Measurements from ENCODE around the gene ATP1A1. TPM values are rescaled to one million over a fixed set of nuclear protein-coding genes. Genes with fewer than 3 reads are reported as not detected.

ATP1A1 gene
- total RNA-seq, 1 donor from 2014 or later: 358 TPM

- peaks cover 18% of the 10 kb centered on the region for H3K4me1 ChIP-seq
- intact Hi-C loops (cut with DNase I): no loop called here
- H3K27ac ChIP-seq: no peak overlapping the region
- no peaks in the 10 kb centered on the region for H3K27me3 ChIP-seq
- no peaks in the 10 kb centered on the region for H3K9me3 ChIP-seq
- H3K4me3 ChIP-seq: no peak overlapping the region
- no peak for TF ChIP-seq POLR2A (IDR thresholded peaks at IDR 0.05)
- no peak for TF ChIP-seq POLR2AphosphoS5 (IDR thresholded peaks at IDR 0.05; ENCODE audit: insufficient read depth in 1 of 2, low read depth in 1 of 2)
- TF ChIP-seq CTCF (IDR thresholded peaks at IDR 0.05): no peak
- no peak for DNase-seq (ENCODE audit: extremely low spot score in 2 of 2)
- H3K36me3 ChIP-seq: no peaks in the 10 kb centered on the region
Measured at GRCh38 chr1:116412898-116413297, 39.9 kb downstream of the ATP1A1 start.

DNA sequence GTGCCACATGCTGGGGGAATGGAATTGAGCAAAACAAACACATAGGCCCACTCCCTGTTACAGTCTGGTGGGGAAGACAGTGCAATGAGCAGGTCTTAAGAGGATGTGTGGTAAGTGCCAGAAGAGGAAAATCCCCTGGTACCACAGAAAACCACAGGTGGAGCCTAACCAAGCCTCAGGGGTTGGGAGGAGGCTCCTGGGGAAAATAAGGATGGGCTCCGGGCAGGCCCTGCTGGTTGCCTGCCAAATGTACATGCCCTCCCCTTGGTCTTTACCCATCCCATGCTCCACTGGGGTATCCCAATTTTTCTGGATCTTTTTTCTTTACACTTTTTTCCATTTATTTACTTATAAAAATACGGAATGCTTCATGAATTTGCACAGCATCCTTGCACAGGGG lies 40.4 kb downstream of the ATP1A1 start:
- no peaks in the 10 kb centered on the region for H3K27me3 ChIP-seq
- H3K27ac ChIP-seq: no peak overlapping the region
- H3K4me3 ChIP-seq: no peak overlapping the region
- intact Hi-C loops (cut with DNase I): no loop called here
- TF ChIP-seq CTCF (IDR thresholded peaks at IDR 0.05) (no peak), POLR2AphosphoS5 (IDR thresholded peaks at IDR 0.05; ENCODE audit: insufficient read depth in 1 of 2, low read depth in 1 of 2) (no peak), POLR2A (IDR thresholded peaks at IDR 0.05) (no peak)
- no peak for DNase-seq (ENCODE audit: extremely low spot score in 2 of 2)
- no peaks in the 10 kb centered on the region for H3K9me3 ChIP-seq
- H3K36me3 ChIP-seq: no peaks in the 10 kb centered on the region
- peaks cover 22% of the 10 kb centered on the region for H3K4me1 ChIP-seq

DNA sequence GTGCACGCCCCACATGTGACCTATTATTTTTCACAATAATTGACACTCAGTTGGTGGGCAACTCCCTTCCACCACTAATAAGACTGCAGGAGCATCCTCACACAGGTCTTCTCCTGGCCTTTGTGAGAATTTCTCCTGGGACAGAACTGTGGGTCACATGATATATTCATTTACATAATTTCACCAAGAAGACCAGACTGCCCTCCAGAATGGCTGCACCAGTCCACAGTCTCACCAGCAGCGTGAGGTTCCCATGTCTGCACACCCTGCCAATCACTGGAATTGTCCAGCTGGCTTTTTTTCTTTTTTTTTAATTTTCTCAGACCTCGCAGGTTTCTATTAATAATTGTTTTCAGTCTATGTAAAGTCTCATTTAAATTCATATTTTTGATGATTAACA lies 41.3 kb downstream of the ATP1A1 start:
- Histone ChIP-seq H3K9me3 (no peaks in the 10 kb centered on the region), H3K27ac (no peak overlapping the region), H3K4me1 (peaks cover 28% of the 10 kb centered on the region), H3K4me3 (no peak overlapping the region), H3K27me3 (no peaks in the 10 kb centered on the region), H3K36me3 (no peaks in the 10 kb centered on the region)
- no peak for TF ChIP-seq POLR2AphosphoS5 (IDR thresholded peaks at IDR 0.05; ENCODE audit: insufficient read depth in 1 of 2, low read depth in 1 of 2)
- TF ChIP-seq CTCF (IDR thresholded peaks at IDR 0.05): no peak
- TF ChIP-seq POLR2A (IDR thresholded peaks at IDR 0.05): no peak
- DNase-seq (ENCODE audit: extremely low spot score in 2 of 2): peak in 1 of 2 donors; percentile 25
- intact Hi-C loops (cut with DNase I): no loop called here

GRCh38 chr1:116415200-116415698 lies 42.2 kb downstream of the ATP1A1 start:
- TF ChIP-seq POLR2AphosphoS5 (IDR thresholded peaks at IDR 0.05; ENCODE audit: insufficient read depth in 1 of 2, low read depth in 1 of 2) (no peak), CTCF (IDR thresholded peaks at IDR 0.05) (no peak), POLR2A (IDR thresholded peaks at IDR 0.05) (no peak)
- H3K9me3 ChIP-seq: no peaks in the 10 kb centered on the region
- intact Hi-C loops (cut with DNase I): no loop called here
- H3K36me3 ChIP-seq: no peaks in the 10 kb centered on the region
- no peaks in the 10 kb centered on the region for H3K27me3 ChIP-seq
- DNase-seq (ENCODE audit: extremely low spot score in 2 of 2): peak in 1 of 2 donors; percentile 16
- H3K4me1 ChIP-seq: peaks cover 28% of the 10 kb centered on the region
- H3K27ac ChIP-seq: no peak overlapping the region
- H3K4me3 ChIP-seq: no peak overlapping the region

GRCh38 chr1:116415699-116416533 lies 42.9 kb downstream of the ATP1A1 start:
- TF ChIP-seq POLR2AphosphoS5 (IDR thresholded peaks at IDR 0.05; ENCODE audit: insufficient read depth in 1 of 2, low read depth in 1 of 2) (no peak), CTCF (IDR thresholded peaks at IDR 0.05) (no peak), POLR2A (IDR thresholded peaks at IDR 0.05) (no peak)
- intact Hi-C loops (cut with DNase I): no loop called here
- no peaks in the 10 kb centered on the region for H3K36me3 ChIP-seq
- H3K27ac ChIP-seq: no peak overlapping the region
- peak; percentile 42 to 93 for DNase-seq (ENCODE audit: extremely low spot score in 2 of 2)
- no peaks in the 10 kb centered on the region for H3K27me3 ChIP-seq
- H3K9me3 ChIP-seq: no peaks in the 10 kb centered on the region
- H3K4me3 ChIP-seq: no peak overlapping the region
- peaks cover 28% of the 10 kb centered on the region for H3K4me1 ChIP-seq

Measured in vagina (tissue), 2 donors.